Psoas muscle (tissue), 8 donors: ENCODE measurements around the gene TUBA8. TPM values are rescaled to one million over a fixed set of nuclear protein-coding genes. Genes with fewer than 3 reads are reported as not detected.

Source experiments
- ATAC-seq, 4 donors: fragments of 200-7000 bp; cut with Tn5 transposase; one replicate each; pipeline ENCODE4 v1.9.1; 2020; ENCODE audit warnings: moderate library complexity in 3 of 4, mild to moderate bottlenecking in 2 of 4
- DNase-seq, 2 donors: peaks; one replicate each; pipeline ENCODE4 v3.0.0-alpha.2; 2020
- H3K27ac ChIP-seq: fragments of 200-600 bp; one replicate; pipeline ENCODE4 v1.8.0; 2022
- H3K27me3 ChIP-seq, 3 donors: fragments of 200-600 bp in 1 of 3; one replicate each; pipeline versions ENCODE4 v1.6.1 to v1.8.0; 2013 to 2022; ENCODE audit warnings: low read length in 2 of 3, mild to moderate bottlenecking in 2 of 3, moderate library complexity in 1 of 3; ENCODE audit not compliant: insufficient read depth in 3 of 3
- H3K36me3 ChIP-seq, 2 donors: fragments of 200-600 bp in 1 of 2; one replicate each; pipeline versions ENCODE4 v1.6.1 to v1.8.0; 2013 to 2022; ENCODE audit warnings: low read depth in 1 of 2, mild to moderate bottlenecking in 1 of 2, moderate library complexity in 1 of 2; ENCODE audit not compliant: insufficient read depth in 1 of 2
- H3K4me1 ChIP-seq: fragments of 200-600 bp; one replicate; pipeline ENCODE4 v1.8.0; 2022
- H3K4me3 ChIP-seq: fragments of 200-600 bp; one replicate; pipeline ENCODE4 v1.8.0; 2022; ENCODE audit warnings: mild to moderate bottlenecking
- H3K9me3 ChIP-seq: fragments of 200-600 bp; one replicate; pipeline ENCODE4 v1.8.0; 2022
- WGBS, 3 donors: extraction: QIAGEN DNeasy Blood & Tissue Kit; methylation state at CpG; one replicate each; pipeline versions ENCODE4 v1.1.6 to v1.1.7; 2013; 5-methylcytosine and 5-hydroxymethylcytosine counted together
- intact Hi-C, 2 donors: fragments of 100-400 bp; cut with DNase I; formaldehyde crosslinking; loops; one replicate each; pipeline versions ENCODE4 v1.11.0 to v1.14.2; 2022
- polyA plus RNA-seq, 3 donors: library from polyadenylated mRNA; stranded (reverse); fragments of 200-250 nt; gene quantifications; one replicate each; pipeline ENCODE4 v1.2.3, GENCODE V29; 2013
- total RNA-seq, 4 donors: library from RNA; stranded (reverse); fragmentation: NEBNext Ultra II Directional in 2 of 4; extraction: Animal tissue kit (Norgen Biotek cat#: 25700) in 2 of 4; gene quantifications; one replicate each; pipeline versions ENCODE4 v1.2.1 to v1.2.4, GENCODE V29; 2021 to 2023
- TF ChIP-seq, protein P1 (sequence below): fragments of 200-600 bp; IDR thresholded peaks from one replicate; pipeline ENCODE4 v1.8.0; 2022; ENCODE audit warnings: antibody characterized with exemption
- donor health status: healthy with polysubstance abuse.
- donor health status: DM: no; HTN: no; CAD: no; lungs with moderate emphysema.
- donor health status: Bipolar disorder and iron deficiency.
- donor health status: healthy.
- donor health status: DM: yes; HTN: yes; CAD: no.
- donor health status: DM: no; HTN: no; CAD: no.
- donor health status: DM: no; HTN: no; CAD: no.
- donor health status: DM: yes; HTN: yes; CAD: no.

Gene TUBA8
- total and polyA plus RNA-seq, 7 donors, result 38.8 to 150 (median 115) TPM

GRCh38 chr22:18088825-18089568, 21.6 kb upstream of the TUBA8 start:
- DNase-seq, result peak; percentile 65 to 66
- TF ChIP-seq, protein P1, sequence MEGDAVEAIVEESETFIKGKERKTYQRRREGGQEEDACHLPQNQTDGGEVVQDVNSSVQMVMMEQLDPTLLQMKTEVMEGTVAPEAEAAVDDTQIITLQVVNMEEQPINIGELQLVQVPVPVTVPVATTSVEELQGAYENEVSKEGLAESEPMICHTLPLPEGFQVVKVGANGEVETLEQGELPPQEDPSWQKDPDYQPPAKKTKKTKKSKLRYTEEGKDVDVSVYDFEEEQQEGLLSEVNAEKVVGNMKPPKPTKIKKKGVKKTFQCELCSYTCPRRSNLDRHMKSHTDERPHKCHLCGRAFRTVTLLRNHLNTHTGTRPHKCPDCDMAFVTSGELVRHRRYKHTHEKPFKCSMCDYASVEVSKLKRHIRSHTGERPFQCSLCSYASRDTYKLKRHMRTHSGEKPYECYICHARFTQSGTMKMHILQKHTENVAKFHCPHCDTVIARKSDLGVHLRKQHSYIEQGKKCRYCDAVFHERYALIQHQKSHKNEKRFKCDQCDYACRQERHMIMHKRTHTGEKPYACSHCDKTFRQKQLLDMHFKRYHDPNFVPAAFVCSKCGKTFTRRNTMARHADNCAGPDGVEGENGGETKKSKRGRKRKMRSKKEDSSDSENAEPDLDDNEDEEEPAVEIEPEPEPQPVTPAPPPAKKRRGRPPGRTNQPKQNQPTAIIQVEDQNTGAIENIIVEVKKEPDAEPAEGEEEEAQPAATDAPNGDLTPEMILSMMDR, result no peak
- H3K27ac ChIP-seq, result peak overlapping the region; percentile 79
- H3K4me3 ChIP-seq, result no peak overlapping the region
- H3K9me3 ChIP-seq, result no peaks in the 10 kb centered on the region
- peaks cover 18% of the 10 kb centered on the region for H3K4me1 ChIP-seq
- intact Hi-C loops, result no loop called here
- H3K27me3 ChIP-seq, result no peaks in the 10 kb centered on the region
- H3K36me3 ChIP-seq, result peaks cover 0 to 53% of the 10 kb centered on the region in 2 donors
- WGBS, 3 donors, result 53 to 84% (median 76%) methylated on average over 11 of the region's 11 CpGs
- ATAC-seq, result peak; percentile 66 to 79 (median 72)

- WGBS, 3 donors, result 88 to 93% (median 89%) methylated on average over 8 of the region's 8 CpGs
- ATAC-seq (no peak), DNase-seq (no peak)
- Histone ChIP-seq H3K27ac (peak overlapping the region; percentile 79), H3K36me3 (peaks cover 0 to 41% of the 10 kb centered on the region in 2 donors), H3K4me3 (no peak overlapping the region), H3K9me3 (no peaks in the 10 kb centered on the region), H3K27me3 (no peaks in the 10 kb centered on the region), H3K4me1 (peaks cover 18% of the 10 kb centered on the region)
- TF ChIP-seq, protein P1, result no peak
- intact Hi-C loops, result no loop called here
Measured at GRCh38 chr22:18090286-18090685, 20.3 kb upstream of the TUBA8 start.

DNA sequence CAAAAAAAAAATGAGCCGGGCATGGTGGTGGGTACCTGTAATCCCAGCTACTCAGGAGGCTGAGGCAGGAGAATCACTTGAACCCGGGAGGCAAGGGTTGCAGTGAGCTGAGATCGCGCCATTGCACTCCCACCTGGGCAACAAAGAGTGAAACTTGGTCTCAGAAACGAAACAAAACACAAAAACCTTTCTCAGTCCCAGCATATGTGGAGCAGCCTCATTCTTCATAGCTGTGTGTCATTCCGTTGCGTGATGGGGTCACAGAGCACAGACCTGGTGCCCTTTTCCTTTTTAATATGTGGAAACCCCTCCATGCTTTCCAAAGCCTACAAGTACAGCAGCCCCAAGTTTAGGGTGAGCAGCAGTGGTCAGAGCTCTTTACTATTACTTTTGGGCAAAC, 19.1 kb upstream of the TUBA8 start:
- Histone ChIP-seq H3K4me3 (peak overlapping the region; percentile 56), H3K27me3 (no peaks in the 10 kb centered on the region), H3K9me3 (no peaks in the 10 kb centered on the region), H3K36me3 (peaks cover 0 to 29% of the 10 kb centered on the region in 2 donors), H3K4me1 (peaks cover 18% of the 10 kb centered on the region), H3K27ac (peak overlapping the region; percentile 86)
- DNase-seq (no peak), ATAC-seq (peak; percentile 0 to 7 (median 5))
- intact Hi-C loops, result no loop called here
- TF ChIP-seq, protein P1, result no peak
- WGBS, 3 donors, result 57 to 69% (median 67%) methylated on average over 7 of the region's 7 CpGs

GRCh38 chr22:18091916-18092526, 18.6 kb upstream of the TUBA8 start:
- DNase-seq, result peak; percentile 81 to 82
- Histone ChIP-seq H3K27ac (peak overlapping the region; percentile 86), H3K9me3 (no peaks in the 10 kb centered on the region), H3K4me1 (peaks cover 18% of the 10 kb centered on the region), H3K36me3 (peaks cover 0 to 23% of the 10 kb centered on the region in 2 donors), H3K4me3 (peak overlapping the region; percentile 56), H3K27me3 (no peaks in the 10 kb centered on the region)
- WGBS, 3 donors, result 4 to 13% (median 9%) methylated on average over 22 of the region's 22 CpGs
- TF ChIP-seq, protein P1, result peak; percentile 17
- intact Hi-C loops, result no loop called here
- peak; percentile 61 to 72 (median 70) for ATAC-seq
